HG03342 (cell line): ENCODE results near the gene GPR39.

Experiments
- ATAC-seq: cut with Tn5 transposase; IDR thresholded peaks from one replicate; pipeline ENCODE4 v1.9.1; 2021; ENCODE audit warnings: mild to moderate bottlenecking, moderate library complexity; ENCODE audit not compliant: unreplicated experiment

Gene GPR39

DNA sequence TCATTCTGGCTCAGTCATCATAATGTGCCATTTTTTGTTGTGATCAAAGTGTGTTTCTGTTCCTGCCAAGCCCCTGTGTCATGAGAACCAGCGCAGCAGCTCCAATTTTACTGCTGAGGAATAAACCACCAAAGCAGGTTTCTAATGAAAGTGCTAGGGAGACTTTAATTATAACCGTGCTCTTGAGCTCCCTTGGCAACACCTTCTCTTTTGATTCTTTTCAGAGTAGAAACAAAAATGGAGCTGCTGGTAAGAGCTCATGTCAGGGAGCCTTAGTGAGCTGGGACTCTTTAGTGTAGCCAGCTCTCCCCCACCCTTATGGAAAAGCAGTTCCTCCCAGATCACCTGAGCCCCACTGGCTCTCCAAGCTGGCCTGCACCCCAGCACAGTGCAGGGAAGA lies 179.1 kb downstream of the GPR39 start:
- ATAC-seq: no peak

DNA sequence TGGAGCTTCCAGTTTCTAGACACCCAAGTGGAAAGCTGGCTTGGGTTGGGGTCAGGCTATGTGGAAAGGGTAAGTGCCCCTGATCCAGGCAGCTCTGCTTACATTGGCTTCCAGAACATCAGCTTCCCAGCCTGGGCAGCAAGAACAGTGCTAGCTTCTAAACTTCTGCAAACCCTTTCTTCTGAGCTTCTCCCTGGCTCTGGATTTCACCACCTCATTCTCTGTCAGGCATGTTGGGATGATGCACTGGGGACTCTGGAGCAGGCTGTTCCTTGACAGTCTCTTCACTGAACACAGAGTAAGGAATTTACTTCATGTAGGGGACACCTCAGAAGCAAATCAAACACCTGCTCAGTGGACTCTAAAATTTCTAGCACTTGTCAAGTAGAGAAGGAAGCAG lies 180.6 kb downstream of the GPR39 start:
- ATAC-seq: no peak

DNA sequence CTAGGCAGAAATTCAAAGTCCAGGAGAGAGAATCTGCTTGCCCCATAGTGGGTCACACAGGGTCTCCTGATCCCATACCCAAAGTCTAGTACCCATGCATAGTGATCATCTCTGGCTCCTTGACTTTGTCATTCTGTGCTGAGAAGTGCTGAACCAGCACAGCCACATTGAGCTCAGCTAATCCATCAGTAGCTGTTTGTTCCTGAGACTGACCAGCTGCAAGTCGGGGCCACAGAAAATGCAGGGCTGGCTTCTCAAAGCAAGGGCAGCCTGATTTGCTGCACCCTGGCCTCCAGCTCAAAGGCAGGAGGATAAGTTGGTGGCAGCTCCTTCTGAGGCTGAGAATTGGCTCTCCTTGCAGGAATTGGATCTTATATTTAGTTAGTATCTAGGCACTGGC lies 181.2 kb downstream of the GPR39 start:
- no peak for ATAC-seq

DNA sequence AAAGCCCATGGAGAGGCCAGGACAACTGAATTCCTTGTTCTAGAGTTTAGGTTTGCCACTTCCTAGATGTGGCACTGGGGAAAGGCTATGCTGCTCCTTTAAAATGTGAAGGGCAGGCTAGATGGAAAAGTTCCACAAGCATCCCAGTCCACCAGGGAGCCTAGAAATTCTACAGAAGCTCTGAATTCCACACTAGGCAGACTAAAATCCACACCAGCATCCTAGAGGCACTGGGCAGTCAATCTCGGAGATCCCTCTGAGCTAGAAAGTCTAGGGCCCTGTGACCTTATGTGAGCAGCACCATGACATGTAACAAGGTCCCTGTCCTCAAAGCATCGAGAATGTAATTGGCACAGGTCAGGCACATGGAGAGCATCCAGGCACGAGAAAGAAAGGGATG lies 181.9 kb downstream of the GPR39 start:
- no peak for ATAC-seq

DNA sequence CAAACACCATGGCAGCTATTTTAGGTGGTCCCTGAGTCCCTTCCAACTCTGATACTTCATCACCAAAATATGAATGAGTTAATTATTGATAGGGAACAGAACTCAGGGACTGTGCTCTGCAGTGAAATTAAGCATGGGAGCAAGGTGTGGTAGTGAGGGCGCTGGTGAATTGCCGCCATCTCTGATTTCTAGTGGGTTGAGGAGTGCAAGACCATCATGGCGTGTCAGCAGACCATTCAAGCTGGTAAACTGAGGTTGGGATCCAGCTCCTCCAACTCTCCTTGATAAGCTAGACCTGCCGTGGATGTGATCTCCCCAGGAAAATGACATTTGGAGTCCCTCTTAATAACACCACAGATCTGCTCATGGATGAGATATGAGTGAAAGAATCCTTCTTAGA lies 183.0 kb downstream of the GPR39 start:
- ATAC-seq: no peak

DNA sequence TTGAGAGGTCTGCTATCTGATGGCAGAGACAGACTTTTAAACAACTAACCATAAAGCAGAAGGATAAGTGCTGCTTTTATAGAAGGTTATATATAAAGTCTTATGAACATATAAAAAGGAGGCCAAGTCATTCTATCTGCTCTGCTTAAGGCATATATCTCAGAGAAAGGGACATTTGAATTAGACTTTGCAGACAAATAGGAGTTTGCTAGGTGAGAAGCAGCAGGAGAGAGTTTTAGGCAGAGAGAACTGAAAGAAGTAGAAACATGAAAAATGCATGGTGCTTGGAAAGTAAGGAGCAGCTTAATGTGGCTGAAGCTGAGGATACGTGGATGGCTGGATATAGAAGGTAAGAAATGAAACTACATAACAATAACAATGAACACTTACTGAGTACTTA lies 188.0 kb downstream of the GPR39 start:
- no peak for ATAC-seq

DNA sequence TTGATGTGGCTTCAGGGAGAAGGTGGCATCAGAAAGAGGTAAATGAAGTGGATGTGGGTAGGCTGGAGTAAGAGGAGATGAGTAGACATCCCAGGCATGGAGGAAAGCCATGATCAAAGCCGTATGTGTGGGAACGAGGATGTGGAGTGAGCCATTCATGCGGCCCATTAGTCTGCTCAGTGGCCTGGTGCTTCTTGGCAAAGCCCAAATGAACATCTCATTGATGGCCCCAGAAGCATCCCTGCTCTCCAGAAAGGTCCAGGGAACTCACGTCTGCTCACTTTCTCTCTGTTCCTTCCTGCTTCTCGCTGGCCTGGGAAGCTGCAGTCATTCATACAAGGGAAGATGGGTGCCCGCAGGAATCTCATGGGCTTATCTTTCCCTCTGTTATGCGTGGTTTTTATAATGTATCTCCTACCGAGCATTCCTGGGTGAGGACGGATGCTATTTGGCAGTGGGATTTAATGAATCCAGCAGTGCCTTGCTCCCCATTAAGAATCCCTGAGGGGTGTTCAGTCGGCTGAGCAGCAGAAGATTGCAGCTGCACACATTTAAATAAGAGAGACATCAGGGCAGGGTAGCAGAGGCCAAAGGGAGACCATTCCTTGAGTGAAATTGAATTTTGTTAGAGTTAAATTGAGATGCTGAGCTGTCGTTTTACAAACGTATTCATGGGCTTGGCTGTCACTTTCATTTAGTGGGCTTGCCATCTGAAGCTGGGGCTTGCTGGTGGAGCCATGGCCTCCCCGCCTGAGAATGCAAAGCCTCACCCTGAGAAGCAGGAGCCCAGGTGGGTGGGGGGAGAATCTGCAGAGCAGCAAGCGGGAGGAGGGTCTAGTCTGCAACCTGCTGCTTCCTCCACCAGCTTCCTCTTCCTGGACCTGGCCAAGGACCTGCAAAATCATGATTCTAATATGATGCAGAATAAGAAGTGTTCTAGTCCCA lies 188.9 kb downstream of the GPR39 start:
- ATAC-seq: no peak

DNA sequence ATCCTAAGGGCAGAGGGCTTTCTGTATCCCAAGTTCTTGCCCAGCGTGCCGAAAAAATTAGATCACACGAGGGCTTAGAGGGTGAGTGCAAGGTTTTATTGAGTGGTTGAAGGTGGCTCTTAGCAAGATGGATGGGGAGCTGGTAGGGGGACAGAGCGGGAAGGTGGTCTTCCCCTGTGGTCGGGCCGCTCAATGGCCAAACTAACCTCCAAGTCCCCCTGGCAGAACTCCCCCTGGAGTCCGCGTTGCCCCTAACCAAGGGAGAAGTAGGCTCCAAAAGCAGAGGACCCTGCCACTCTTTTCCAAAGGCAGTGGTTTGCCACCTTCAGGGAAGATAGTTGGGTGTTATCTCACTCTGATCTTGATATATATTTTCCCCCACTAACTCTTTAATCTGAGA lies 190.0 kb downstream of the GPR39 start:
- no peak for ATAC-seq

DNA sequence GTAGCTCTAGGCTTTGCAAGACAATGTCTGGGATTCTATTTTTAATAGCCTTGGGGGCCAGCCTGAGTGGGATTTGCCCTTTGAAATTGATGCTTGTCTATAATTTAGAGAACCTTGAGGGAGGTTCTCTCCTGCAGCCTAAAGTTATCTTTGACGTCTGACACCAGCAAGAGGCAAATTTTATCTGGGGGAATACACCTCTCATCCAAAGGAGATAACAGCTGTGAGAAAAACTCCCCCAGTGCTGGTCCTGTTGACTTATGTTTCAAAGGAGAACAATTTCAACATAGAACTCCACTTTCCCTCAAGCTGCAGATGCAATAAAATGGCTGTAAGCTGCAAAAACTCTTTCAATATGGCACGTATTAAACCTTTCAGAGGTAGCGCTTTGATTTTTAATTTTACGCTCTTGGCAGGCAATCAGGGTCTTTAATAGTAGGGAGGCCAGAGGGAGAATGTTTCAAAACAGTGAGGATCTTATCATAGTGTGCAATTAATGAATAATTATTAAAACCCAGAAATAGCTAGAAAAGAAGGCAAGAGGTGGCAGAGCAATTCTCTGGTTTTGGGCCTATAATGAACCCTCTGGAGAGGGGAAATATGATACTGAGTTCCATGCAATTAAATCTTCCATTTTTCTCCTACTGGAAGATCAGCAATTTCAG lies 191.0 kb downstream of the GPR39 start:
- no peak for ATAC-seq

DNA sequence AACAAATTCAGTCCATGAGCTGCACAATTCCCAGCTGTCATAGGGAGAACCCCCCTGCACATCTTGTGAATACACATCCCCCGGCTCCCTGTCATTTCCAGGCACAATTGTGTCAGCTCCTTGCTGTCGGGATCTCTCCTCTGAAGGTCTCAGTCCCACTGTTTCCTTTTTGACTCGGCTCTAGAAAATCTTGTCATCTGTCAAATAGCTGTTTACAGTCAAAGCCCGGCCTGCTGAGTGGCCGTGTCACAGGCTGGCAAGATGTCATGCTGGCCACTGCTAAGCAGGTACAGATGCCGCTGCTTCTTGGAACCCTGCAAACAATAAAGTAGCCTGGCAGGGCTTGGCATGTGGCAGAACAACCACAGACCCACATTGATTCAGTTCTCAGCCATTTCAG lies 191.7 kb downstream of the GPR39 start:
- no peak for ATAC-seq

DNA sequence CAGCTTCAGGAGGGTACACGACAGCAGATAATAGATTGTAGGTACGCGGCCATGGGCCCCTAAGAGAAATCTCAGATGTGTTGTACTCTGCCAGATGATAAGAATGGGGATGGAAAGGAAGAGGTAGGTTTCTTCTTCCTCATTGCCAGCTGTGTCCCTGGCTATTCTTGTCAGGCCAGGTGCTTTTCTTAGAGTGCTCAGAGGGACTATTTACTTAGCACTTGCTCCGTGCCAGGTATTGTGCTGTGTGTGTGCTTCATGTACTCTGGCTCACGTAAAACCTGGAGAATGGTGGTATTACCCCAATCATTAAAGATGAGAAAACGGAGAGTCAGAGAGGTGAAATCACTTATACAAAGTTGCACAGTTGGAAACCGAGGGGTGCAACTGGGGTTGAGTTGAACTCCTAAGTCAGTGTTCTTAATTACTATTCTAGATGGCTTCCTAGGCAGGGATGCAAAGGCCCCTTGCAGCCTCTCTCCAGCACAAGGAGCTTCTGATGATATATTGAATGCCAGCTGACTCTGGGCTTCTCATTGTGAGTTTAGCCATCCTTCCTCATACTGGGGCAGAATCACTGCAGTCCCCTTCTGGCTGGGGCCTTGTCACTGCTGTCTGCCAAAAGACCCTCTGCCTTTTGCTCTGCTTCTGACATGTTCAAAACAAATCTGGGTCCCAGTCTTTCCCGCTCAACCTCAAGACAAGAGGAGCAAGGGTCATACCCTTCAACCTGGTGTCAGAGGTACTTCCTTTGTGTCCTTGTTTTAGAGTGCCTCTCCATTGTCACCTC lies 192.7 kb downstream of the GPR39 start:
- no peak for ATAC-seq

DNA sequence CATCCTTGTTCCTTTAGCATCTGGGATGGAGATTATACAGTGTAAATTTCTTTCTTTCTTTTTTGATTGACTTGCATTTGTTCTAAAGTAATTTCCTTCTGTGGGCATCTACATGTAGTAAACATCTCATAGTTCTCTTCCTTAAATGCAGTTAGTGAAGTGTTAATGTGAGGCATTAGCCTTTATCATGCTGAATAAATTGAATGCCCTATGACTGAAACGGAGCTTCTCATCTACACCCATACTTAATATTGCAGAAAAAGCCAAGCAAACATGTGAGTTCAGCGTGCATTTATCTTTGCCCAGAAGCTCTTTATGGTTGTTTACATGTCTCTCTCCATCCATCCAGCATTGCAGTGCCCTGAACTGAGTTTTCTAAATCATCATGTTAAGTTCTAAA lies 195.1 kb downstream of the GPR39 start:
- ATAC-seq: no peak

DNA sequence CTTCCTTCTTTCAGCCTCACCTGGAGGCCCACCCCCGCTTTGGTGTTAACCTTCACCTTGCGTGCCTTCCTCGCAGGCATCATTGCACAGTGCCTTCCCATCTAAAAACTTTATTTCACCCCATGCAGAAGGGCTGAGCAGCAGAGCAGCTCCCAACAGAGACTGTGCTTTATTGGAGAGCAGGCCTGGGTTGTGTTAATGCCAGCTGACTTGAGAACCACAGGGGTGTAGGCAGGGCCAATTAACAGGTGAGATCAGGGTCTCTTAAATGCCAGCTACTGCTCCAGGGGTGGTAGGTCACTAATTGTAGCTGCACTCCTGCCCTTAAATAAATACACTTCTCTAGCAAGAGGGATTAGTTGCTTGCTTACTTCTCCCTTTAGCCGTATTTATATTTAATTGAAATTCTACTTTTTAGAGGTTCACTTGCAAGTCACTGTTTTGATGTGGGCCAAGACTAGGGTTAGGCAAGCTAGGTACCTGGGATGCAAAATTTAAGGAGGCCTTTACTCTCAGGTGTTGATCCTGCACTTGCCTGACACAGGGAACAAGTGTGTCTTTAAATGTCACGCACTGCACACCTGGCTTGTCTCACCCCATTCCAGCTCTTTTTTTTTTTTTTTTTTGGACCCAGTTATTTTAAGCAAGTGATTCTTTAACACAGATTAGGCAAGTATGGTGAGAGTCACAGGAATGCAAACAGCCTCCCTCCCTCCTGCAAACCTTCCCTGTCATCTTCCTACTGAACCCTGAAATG lies 198.9 kb downstream of the GPR39 start:
- ATAC-seq: no peak

DNA sequence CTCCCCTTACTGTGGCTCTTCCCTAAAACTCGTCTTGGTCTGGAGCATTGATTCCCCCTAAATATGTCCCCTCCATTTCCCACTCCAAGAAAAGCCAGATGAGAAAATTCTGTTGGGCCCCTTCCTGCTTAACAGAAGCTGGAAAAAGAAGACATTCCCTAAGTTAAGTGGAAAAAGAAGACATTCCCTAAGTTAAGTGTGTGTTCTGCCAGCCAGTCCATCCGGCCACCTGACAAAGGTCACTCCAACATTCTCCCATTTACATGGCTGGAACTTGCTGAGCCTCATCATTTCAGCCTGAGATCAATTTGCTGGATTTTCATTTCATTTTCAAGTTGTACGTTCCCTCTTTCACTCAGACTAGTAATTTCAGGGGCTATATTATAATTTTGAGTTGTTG lies 201.4 kb downstream of the GPR39 start:
- ATAC-seq: no peak

DNA sequence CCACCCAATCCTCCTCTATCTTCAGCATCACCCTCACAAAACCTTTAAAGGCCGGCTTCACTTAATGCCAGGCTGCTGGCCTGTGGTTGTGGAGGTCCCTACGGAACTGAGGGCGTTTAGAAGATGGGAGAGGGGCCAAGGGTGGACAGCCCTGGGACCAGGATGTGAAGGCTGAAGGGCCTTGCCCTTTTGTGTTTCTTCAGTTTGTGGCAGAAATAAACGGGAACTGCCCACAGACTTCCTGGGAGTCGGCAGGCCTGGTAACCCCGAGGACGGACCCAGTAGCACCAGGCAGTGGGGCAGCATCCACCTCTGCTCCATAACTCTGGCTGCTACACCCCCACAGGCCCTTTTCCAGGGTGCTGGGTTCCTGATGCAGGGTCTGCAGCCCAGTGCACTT lies 202.1 kb downstream of the GPR39 start:
- ATAC-seq: no peak

DNA sequence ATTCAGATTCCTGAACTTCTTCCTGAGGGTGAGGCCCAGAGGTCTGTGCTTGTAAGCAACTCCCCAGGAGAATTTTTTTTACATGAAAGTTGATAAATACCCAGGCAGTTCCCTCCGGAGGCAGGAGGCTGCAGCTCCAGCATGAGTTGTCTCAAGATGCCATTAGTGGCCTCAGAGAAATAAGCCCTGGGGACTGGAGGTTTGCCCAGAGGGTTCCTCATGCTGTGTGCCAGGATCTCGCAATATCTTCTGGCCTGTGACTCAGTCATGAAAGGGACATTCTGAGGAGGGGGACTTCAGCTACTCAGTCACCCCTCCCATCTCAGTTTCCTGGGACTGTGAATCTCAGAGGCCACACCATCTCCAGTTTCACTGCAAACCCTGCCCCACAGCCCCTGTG lies 203.5 kb downstream of the GPR39 start:
- no peak for ATAC-seq

DNA sequence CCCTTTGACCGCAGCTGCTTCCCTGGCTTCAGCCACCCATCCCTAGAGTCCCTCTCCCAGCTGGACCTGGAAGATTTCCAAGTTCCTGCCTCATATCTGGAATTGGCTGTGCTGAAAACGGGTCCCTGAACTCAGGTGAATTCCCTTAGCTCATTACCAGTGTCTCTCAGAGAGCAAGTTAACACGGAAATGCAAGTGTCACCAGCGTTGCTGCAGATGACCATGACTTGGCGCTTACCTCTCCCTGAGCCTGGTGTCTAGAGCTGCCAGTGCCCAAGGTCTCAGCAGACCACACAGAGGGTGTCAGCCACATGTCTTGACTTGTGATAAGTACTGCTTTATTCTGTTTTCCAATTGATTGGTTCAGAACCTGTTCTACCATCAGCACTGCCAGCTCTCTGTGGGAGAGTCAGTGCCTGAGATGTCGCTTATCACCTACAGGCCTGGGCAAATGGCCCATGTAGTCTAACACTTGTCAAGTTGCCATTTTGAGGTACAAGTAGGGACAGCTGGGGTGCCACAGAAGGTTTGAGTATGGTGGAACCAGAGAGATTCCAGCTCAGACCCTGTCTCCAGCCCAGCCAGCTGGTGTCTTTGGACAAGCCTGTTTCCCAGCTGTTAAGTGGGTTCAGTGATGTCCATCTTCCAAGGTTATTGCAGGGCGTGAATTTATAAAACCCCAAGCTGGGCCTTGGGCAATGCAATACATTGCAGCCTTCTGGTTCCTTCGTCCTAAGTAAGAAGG lies 204.7 kb downstream of the GPR39 start:
- no peak for ATAC-seq

DNA sequence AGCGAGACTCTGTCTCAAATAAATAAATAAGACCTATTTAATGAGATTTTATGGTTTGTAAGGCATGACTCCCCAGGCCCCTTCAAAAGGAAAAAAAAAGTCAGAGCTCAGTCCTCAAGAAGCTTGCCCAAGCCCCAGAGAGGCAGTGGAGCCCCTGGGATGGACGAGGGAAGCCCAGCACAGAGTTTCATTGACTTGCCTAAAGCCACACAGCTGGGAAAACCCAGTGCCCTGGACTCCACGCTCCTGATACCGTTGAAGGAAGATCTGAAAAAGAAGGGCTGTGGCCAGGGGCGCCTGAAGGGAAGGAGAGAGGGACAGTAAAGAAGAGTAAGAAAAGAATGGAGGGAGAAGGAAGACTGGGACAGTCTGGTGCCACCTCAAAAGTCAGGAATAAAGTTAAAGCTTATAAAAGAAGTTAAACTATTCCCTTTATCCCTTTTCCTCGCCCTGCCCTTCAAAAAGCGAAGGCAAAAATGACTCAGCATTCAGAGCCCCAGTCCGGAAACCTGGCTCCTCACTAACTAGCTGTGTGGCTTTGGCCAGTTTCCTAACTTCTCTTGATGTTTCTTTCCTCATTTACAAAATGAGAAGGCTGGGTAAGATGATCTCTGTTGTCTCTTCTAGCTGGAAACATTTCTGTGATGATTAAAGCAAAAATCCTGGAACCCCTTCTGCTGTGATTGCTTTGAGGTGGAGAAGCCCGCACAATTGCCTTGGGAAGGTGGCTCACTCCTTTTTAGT lies 206.7 kb downstream of the GPR39 start:
- ATAC-seq: no peak

DNA sequence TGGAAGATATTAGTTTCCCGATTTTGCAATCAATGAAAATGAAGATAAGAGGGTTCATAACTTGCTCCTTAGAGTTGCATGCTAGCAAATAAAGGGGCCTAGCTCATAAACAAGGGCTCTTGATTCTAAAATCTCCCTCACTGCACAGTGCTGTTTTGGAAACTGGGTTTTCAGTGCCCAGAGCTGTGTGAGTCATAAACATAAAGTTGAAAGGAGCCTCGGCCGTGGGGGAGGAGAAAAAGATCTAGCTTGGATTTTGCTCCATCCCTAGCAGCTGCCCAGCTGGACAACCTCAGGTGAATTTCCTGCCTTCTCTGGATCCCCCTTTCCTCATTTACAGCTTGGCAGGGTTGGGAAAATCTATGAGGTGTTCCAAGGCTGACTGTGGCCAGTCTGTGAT lies 210.9 kb downstream of the GPR39 start:
- ATAC-seq: no peak
